ENCODE data around the gene STKLD1. TPM values are rescaled to one million over a fixed set of nuclear protein-coding genes. Genes with fewer than 3 reads are reported as not detected.
A peak's percentile ranks its signal among the peaks of the same experiment; 100 is the strongest.
"Not testable (repeated sequence)": the region's sequence is repeated elsewhere in the genome, so short reads cannot be mapped to it uniquely, and the experiment has no call there.

STKLD1 gene
- total RNA-seq, 3 donors from 2014 or later = 0.59 to 3.9 (median 0.96) TPM

GRCh38 chr9:133331641-133332380, 44.4 kb upstream of the STKLD1 start:
- peaks cover 9% of the 10 kb centered on the region for H3K36me3 ChIP-seq
- DNase-seq (ENCODE audit: low spot score in 2 of 2) = no peak

GRCh38 chr9:133332381-133332730, 43.8 kb upstream of the STKLD1 start:
- H3K9me3 ChIP-seq = no peaks in the 10 kb centered on the region
- H3K27ac ChIP-seq = no peak overlapping the region
- TF ChIP-seq POLR2A (IDR thresholded peaks at IDR 0.05) = no peak
- no peak for TF ChIP-seq POLR2AphosphoS5 (IDR thresholded peaks at IDR 0.05)
- TF ChIP-seq CTCF (IDR thresholded peaks at IDR 0.05) = no peak
- H3K4me1 ChIP-seq = peaks cover 0 to 12% of the 10 kb centered on the region in 2 donors
- DNase-seq (ENCODE audit: low spot score in 2 of 2) = no peak
- intact Hi-C loops (cut with DNase I; ENCODE audit: low total_unique reads) = no loop called here
- H3K27me3 ChIP-seq = no peaks in the 10 kb centered on the region
- no peak overlapping the region for H3K4me3 ChIP-seq
- peaks cover 9% of the 10 kb centered on the region for H3K36me3 ChIP-seq

More at GRCh38 chr9:133331641-133332380, 44.4 kb upstream of the STKLD1 start:
- Histone ChIP-seq H3K27ac (no peak overlapping the region), H3K4me1 (peaks cover 0 to 12% of the 10 kb centered on the region in 2 donors), H3K9me3 (no peaks in the 10 kb centered on the region), H3K27me3 (no peaks in the 10 kb centered on the region), H3K4me3 (no peak overlapping the region)
- intact Hi-C loops (cut with DNase I; ENCODE audit: low total_unique reads) = no loop called here
- TF ChIP-seq CTCF (IDR thresholded peaks at IDR 0.05) = no peak
- TF ChIP-seq POLR2AphosphoS5 (IDR thresholded peaks at IDR 0.05) = no peak
- no peak for TF ChIP-seq POLR2A (IDR thresholded peaks at IDR 0.05)

- Histone ChIP-seq H3K4me3 (no peak overlapping the region), H3K9me3 (no peaks in the 10 kb centered on the region), H3K36me3 (peaks cover 9% of the 10 kb centered on the region), H3K27ac (no peak overlapping the region), H3K4me1 (peaks cover 0 to 12% of the 10 kb centered on the region in 2 donors), H3K27me3 (no peaks in the 10 kb centered on the region)
- no peak for DNase-seq (ENCODE audit: low spot score in 2 of 2)
- intact Hi-C loops (cut with DNase I; ENCODE audit: low total_unique reads) = no loop called here
- no peak for TF ChIP-seq CTCF (IDR thresholded peaks at IDR 0.05)
- TF ChIP-seq POLR2A (IDR thresholded peaks at IDR 0.05) = no peak
- no peak for TF ChIP-seq POLR2AphosphoS5 (IDR thresholded peaks at IDR 0.05)
These were observed 43.2 kb upstream of the STKLD1 start for GRCh38 chr9:133333011-133333410.

DNA sequence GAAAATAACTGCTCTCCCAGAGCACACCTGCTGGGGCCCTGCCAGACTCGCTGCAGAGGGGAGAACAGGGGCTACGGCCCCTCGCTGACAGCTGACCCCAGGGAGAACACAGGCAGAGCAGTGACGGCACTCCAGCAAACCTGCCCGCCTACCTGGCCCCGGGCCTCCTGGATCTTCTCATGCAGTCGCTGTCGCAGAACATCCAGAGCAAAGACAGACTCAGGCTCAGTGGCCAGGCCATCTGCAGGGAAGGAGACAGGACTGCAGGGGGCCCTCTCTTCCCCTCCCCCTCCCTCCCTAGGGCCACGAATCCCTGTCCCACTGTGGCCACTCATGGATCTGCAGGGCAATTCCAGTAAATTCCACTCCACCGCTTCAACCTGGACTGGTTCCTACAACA, 42.6 kb upstream of the STKLD1 start:
- Histone ChIP-seq H3K4me1 (peaks cover 0 to 12% of the 10 kb centered on the region in 2 donors), H3K36me3 (peaks cover 9% of the 10 kb centered on the region), H3K27ac (no peak overlapping the region), H3K4me3 (no peak overlapping the region), H3K27me3 (no peaks in the 10 kb centered on the region), H3K9me3 (no peaks in the 10 kb centered on the region)
- TF ChIP-seq POLR2A (IDR thresholded peaks at IDR 0.05) (no peak), POLR2AphosphoS5 (IDR thresholded peaks at IDR 0.05) (no peak)
- DNase-seq (ENCODE audit: low spot score in 2 of 2) = no peak
- intact Hi-C loops (cut with DNase I; ENCODE audit: low total_unique reads) = no loop called here

- Histone ChIP-seq H3K27me3 (no peaks in the 10 kb centered on the region), H3K36me3 (peaks cover 9% of the 10 kb centered on the region), H3K4me1 (peaks cover 0 to 12% of the 10 kb centered on the region in 2 donors), H3K4me3 (no peak overlapping the region), H3K9me3 (no peaks in the 10 kb centered on the region), H3K27ac (no peak overlapping the region)
- intact Hi-C loops (cut with DNase I; ENCODE audit: low total_unique reads) = no loop called here
- TF ChIP-seq POLR2A (IDR thresholded peaks at IDR 0.05) (no peak), CTCF (IDR thresholded peaks at IDR 0.05) (no peak), POLR2AphosphoS5 (IDR thresholded peaks at IDR 0.05) (no peak)
- DNase-seq (ENCODE audit: low spot score in 2 of 2) = no peak
These were observed 42.0 kb upstream of the STKLD1 start for GRCh38 chr9:133334161-133334560.

GRCh38 chr9:133334888-133335287, 41.3 kb upstream of the STKLD1 start:
- DNase-seq (ENCODE audit: low spot score in 2 of 2); intact Hi-C loops (cut with DNase I; ENCODE audit: low total_unique reads); H3K9me3 ChIP-seq; H3K36me3 ChIP-seq; H3K27ac ChIP-seq; H3K27me3 ChIP-seq: not testable (repeated sequence)
- Histone ChIP-seq H3K4me3 (peak overlapping the region; percentile 88 to 93 (median 88)), H3K4me1 (peaks cover 0 to 12% of the 10 kb centered on the region in 2 donors)

Data from breast epithelium (tissue), 4 donors.